ENCODE results near the gene FREM3.
"Not testable (repeated sequence)": the region's sequence is repeated elsewhere in the genome, so short reads cannot be mapped to it uniquely, and the experiment has no call there.

Gene FREM3

DNA sequence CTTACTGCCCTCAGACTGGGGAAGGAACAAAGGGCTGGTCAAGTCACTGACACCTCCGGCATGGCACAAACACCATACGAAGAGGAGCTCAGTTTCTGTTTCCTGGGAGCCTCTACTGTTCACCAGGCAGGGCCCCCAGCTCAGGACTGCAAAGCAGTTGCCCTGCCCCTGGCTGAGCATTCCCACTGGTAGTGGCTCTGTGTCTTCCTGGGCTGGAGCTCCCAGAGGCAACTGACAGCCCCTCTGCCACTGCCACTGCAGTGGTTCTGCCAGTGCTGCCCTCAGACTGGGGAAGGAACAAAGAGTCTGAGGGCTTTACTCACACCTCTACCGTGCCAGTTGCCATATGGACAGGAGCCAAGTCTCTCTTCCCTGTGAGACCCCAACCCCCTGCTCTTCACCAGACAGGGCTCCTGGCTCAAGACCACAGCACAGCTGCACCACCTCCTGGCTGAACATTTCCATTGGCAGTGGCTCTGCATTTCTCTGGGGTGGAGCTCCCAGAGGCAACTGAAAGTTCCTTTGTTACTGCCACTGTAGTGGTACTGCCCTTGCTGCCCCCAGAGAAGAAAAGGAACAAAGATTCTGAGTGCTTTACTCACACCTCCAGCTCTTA is 119.0 kb downstream of the FREM3 start:
- DNase-seq (ENCODE audit: low spot score): no peak

DNA sequence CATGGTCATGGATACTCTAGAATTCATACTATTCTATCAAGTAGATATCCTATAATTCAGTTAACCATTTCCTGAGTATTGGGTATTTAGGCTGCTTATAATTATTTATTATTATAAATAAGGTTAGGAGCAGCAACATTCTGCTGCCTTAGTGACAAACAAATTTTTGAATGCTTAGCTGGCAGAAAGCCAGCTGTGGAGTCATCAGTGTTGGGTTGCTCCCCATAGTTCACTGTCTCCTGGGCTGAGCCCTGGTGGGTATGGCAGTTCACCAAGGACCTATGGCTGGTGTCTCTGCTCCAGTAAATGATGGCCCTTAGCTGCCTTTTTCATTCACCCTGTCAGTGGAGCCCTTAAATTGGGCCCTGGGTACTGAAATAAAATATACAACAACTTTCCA is 125.1 kb downstream of the FREM3 start:
- no peak for DNase-seq (ENCODE audit: low spot score)

DNA sequence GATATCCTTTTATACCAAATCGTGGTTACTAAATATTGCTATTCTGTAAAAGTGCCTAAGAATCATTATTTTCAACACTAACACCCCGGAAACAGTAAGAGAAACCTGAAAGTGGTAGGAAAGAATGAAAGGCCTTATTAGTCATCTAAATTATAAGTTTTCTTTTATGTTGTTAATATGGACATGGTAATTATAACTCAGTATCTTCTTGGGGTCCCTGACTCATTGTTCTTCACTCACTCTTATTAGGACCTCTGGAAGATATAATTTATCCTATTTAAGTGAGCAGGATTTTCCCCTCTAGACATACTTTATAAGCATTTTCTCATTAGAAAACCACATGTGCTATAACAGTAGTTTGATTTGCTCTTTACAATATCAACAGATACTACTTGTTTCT is 136.0 kb downstream of the FREM3 start:
- DNase-seq (ENCODE audit: low spot score): no peak

DNA sequence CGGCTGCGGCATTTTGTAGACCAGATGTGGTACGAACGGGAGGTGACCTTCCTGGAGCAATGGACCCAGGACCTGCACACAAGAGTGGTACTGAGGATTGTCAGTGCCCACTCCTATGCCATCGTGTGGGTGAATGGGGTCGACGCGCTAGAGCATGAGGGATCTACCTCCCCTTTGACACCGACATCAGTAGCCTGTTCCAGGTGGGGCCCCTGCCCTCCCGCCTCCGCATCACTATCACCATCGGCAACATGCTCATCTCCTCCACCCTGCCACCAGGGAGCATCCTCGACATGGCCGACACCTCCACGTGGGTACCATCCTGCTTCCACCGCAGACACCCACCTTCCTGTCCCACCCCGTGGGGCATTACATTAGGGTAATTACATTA is 140.7 kb downstream of the FREM3 start:
- no peak for DNase-seq (ENCODE audit: low spot score)

DNA sequence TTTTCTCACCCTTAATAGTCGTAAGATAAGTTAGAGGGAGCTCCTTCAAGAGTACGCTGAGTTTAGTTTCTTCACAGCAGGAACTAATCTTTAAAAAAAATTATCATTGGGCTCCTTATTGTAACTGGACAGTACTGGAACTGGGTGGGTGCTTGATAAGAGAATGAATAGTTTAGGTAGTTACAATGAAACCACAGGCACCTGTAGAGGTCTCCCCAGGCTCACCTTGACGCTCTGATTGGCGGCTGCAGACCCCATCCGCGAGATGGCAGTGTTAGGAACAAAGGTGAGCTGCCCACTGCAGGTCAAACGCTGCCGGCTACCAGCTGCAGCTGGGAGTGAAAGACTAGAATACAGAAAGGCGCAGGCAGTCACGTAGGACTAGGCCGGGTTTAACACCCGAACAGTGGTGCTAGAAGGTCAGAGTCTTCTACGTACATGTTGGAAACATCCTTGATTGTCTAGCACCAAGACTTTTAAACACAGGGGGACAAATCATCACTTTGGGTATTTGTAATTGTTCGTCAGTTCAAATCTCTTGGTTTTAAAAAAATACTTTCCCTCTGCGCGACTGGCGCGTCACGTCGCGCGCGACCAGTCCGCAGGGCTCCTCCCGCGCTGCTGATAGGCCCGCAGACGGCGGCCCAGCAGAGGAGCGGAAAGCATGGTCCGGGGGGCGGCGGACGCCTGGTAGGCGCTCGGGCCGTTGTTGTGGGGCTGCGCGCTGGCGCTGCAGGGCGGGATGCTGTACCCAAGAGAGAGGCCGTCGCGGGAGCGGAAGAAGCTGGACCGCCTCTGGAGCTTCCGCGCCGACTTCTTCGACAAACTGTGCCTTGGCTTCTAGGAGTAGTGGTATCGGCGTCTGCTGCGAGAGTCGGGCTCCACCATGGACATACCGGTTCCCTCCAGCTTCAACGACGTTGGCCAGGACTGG is 141.4 kb downstream of the FREM3 start:
- DNase-seq (ENCODE audit: low spot score): peak; percentile 81

DNA sequence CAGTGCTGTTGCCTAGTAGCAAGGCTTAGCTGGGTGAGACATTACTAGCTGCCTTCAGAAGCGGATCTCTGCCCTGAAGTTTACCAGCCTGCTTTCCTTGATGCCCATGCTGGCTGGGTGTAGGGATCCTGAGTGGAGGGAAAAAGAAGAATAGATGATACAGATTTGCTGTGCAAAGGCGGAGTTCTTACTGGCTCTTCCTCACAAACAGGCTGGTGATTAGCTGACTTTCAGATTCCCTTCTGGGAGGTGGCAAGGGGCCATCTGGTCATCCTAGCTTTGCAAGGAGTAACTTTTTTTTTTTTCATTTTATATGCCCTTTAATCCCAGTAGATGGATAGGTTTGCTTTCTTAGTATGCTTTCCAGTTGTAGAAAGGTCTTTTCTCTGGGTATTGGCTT is 142.2 kb downstream of the FREM3 start:
- no peak for DNase-seq (ENCODE audit: low spot score)

DNA sequence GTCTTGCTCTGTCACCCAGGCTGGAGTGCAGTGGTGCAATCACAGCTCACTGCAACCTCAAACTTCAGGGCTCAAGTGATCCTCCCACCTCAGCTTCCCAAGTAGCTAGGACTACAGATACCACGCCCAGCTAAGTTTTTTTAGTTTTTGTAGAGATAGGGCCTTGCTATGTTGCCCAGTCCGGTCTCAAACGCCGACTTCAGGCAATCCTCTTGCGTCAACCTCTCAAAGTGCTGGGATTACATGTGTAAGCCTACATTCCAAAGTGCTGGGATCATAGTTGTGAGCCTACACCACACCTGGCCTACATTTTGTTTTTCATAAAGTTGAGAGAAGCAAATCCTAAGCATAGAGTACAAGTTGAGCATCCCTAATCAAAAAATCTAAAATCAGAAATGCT is 144.8 kb downstream of the FREM3 start:
- no peak for DNase-seq (ENCODE audit: low spot score)

DNA sequence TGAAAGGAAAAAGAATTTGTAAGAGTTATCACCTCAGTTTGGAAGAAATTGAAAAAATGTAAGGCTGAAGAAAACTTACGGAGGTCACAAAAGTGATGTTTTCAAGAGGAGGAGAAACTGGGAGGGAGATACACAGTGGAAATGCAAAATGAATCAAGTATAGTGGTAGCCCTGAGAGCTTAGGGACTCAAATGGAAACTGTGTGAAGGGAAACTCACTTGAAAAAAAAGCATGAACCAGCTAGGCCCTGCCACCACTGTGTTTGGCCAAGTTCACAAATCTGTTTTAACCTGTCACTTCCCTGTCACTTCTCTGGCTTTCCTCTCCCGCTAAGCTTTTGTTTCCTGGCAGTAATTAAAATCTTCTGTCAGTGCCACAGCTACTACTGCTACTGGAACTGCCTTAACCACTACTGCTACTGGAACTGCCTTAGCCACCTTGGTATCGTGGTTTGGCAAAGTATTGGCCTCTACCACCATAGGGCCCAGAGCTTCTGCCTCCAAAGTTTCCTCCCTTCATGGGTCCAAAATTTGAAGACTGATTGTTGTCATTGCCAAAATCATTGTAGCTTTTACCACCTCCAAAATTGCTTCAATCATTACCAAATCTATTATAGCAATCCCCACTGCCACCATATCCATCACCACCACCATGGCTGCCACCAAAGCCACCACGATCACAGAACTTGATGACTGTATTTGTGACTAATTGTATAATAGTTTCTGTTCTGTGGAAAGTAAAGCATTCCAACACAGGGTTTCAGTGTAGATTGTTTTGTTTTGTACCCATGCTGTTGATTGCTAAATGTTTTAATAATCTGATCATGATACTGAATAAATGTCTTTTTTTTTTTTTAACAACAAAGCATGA is 145.5 kb downstream of the FREM3 start:
- DNase-seq (ENCODE audit: low spot score): no peak

DNA sequence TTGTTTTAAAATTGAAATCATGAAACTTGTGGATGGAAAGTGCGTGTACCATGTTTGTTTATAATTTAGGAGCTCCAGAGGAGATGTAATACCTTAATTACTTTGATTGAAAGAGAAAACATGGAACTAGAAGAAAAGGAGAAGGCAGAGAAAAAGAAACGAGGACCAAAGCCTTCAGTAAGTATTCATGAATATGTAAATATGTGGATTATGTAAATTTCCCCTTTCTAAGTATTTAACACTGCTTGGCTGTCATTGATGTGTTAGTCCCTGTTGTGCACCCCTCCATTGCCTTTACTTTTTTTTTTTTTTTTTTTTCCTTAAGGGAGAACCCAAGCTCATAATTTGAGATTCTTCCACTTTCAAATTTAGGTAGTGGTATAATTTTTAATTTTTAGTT is 150.5 kb downstream of the FREM3 start:
- no peak for DNase-seq (ENCODE audit: low spot score)

DNA sequence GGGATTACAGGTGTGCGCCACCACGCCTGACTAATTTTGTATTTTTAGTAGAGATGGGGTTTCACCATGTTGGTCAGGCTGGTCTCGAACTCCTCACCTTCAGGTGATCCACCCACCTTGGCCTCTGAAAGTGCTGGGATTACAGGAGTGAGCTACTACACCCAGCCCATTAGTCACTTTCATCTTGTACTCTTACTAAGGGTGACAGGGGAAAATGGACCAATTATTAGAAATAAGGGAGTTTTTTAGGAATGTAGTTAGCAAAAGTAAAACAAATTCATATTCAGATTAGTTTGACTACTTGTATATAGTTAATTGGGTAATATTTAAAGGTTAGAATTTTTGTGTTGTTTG is 160.8 kb downstream of the FREM3 start:
- no peak for DNase-seq (ENCODE audit: low spot score)

DNA sequence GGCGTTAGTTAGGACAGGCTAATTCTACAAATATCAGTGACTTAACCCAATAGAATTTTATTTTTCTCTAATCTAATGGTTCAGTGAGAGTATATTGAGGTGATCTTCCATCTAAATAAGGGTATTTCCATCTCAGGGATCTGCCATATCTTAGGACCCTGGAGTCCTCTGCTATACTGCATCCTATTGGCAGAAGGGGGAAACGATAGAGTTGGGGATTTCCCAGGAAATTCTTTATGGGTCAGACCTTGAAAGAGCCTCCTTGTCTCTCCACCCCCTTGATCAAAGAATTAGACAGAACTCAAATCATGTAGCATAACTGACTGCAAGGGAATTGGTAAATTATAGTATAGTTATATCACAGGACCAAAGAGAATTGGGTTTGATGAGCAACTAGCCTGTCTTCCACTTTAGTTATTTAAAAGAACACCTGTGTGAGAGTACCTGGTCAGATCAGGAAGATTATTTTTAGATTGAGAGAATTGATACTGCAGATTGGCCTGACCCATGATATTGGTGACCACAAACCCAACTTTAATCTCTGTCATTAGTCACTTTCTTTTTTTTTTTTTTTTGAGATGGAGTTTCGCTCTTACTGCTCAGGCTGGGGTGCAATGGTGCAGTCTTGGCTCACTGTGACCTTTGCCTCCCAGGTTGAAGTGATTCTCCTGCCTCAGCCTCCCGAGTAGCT is 161.4 kb downstream of the FREM3 start:
- DNase-seq (ENCODE audit: low spot score): no peak

DNA sequence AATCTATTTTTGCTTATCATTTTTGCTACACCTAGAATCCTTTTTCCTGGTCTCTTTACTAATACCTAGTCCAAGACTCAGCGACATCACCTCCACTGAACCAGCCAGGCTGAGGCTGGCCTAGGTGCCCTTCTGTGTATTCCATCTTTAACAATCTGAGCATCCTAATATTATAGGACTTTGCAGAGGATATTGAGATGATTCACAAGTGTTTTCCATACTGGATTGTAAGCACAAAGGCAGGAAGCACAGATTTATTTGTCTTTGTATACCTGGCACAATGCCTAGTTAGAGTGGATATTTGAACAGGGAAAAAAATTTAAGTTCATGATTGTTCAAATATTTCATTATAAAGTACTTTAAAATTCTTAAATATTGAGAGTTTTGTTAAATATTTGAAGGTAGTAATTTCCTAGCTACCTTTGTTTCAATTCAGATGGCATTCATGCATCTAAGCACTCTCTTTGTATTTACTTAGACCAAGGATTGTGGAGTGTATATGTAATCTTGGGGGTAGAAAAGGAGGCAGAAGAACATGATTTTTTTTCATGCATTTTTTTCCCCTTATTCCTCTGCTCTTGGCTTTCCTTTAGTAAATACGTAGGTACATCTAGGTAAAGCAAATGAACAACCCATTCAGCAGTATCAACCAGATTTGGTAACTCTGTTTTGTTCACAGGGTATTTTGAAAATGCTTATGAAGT is 168.5 kb downstream of the FREM3 start:
- no peak for DNase-seq (ENCODE audit: low spot score)

DNA sequence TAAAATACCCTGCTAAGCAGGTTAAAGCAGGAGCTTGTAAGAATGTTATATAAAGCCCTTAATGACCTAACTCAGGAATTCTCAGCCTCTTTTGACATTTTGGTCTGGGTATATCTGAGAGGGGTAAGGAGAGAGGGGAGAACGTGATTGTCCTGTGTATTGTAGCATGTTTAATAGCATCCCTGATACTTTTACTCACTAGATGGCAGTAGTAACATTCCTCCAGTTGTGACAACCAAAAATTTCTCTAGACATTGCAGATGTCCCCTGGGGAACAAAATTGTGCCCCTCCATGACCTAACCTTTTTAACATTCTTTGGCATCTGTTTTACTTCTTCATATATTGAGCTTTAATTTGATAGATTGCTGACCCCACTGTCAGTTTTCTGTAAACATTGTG is 169.1 kb downstream of the FREM3 start:
- no peak for DNase-seq (ENCODE audit: low spot score)

DNA sequence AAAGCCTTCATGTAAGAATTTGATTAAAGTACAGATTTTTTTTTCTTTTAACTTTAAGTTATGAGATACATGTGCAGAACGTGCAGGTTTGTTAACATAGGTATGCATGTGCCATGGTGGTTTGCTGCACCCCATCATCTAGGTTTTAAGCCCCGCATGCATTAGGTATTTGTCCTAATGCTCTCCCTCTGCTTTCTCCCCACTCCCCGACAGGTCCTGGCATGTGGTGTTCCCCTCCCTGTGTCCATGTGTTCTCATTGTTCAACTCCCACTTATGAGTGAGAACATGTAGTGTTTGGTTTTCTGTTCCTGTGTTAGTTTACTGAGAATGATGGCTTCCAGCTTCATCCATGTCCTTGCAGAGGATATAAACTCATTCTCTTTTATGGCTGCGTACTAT is 172.4 kb downstream of the FREM3 start:
- DNase-seq (ENCODE audit: low spot score): not testable (repeated sequence)
